Body of pancreas (tissue), 4 donors: ENCODE measurements around the gene SNRNP27.

Experiments used
- POLR2A ChIP-seq, 3 donors: fragments of 450-650 bp; IDR thresholded peaks; one replicate each; pipeline ENCODE4 v1.6.1; 2016; ENCODE audit warnings: antibody characterized with exemption in 3 of 3, mild to moderate bottlenecking in 2 of 3
- TF ChIP-seq, protein P1 (sequence below), 7 experiments: fragments of 450-650 bp in 4 of 7; fragments of 200-600 bp in 3 of 7; sonication (generic) in 3 of 7; IDR thresholded peaks; one replicate each; pipeline ENCODE4 v1.5.1; 2016 to 2019; ENCODE audit warnings: antibody characterized with exemption in 7 of 7

DNA sequence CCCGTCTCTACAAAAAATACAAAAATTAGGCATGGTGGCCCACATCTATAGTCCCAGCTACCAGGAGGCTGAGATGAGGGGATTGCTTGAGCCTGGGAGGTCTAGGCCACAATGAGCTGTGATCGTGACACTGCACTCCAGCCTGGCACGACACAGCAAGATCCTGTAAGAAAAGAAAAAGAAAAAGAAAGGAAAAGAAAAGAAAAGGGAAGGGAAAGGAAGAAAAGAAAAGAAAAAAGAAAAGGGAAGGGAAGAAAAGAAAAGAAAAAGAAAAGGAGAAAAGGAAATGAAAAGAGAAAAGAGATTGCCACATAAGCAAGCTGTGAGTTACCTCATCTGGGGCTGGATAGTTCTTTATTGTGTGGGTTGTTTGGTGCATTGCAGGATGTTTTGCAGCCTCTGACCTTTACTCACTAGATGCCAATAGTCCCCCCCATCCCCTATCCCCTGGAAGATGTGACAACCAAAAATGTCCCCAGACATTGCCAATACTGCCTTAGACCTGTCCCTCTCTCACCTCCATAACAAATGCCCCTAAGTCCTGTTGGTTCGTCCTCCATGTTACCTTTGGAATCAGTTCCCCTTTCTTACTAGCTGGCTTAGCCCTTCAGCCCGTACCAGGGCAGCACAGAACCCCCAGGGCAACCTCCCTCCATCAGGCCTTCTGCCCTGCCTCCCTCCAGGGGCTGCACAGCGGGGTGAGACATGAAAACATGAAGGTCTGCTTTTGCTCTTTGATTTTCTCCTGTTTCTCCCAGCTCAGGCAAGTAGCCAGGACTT, 58.8 kb downstream of the SNRNP27 start:
- TF ChIP-seq, protein P1, sequence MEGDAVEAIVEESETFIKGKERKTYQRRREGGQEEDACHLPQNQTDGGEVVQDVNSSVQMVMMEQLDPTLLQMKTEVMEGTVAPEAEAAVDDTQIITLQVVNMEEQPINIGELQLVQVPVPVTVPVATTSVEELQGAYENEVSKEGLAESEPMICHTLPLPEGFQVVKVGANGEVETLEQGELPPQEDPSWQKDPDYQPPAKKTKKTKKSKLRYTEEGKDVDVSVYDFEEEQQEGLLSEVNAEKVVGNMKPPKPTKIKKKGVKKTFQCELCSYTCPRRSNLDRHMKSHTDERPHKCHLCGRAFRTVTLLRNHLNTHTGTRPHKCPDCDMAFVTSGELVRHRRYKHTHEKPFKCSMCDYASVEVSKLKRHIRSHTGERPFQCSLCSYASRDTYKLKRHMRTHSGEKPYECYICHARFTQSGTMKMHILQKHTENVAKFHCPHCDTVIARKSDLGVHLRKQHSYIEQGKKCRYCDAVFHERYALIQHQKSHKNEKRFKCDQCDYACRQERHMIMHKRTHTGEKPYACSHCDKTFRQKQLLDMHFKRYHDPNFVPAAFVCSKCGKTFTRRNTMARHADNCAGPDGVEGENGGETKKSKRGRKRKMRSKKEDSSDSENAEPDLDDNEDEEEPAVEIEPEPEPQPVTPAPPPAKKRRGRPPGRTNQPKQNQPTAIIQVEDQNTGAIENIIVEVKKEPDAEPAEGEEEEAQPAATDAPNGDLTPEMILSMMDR (IDR thresholded peaks at IDR 0.05), result no peak
- TF ChIP-seq POLR2A (IDR thresholded peaks at IDR 0.05), result no peak
